KG1 (cell line): ENCODE measurements around the gene SLC30A2.

ENCODE experiments used
- DNase-seq: peaks from one replicate; lab custom pipeline; 2025; lab: John Stamatoyannopoulos, UW

The SLC30A2 gene

GRCh38 chr1:26022404-26022779 is 23.5 kb downstream of the SLC30A2 start:
- DNase-seq: no peak

DNA sequence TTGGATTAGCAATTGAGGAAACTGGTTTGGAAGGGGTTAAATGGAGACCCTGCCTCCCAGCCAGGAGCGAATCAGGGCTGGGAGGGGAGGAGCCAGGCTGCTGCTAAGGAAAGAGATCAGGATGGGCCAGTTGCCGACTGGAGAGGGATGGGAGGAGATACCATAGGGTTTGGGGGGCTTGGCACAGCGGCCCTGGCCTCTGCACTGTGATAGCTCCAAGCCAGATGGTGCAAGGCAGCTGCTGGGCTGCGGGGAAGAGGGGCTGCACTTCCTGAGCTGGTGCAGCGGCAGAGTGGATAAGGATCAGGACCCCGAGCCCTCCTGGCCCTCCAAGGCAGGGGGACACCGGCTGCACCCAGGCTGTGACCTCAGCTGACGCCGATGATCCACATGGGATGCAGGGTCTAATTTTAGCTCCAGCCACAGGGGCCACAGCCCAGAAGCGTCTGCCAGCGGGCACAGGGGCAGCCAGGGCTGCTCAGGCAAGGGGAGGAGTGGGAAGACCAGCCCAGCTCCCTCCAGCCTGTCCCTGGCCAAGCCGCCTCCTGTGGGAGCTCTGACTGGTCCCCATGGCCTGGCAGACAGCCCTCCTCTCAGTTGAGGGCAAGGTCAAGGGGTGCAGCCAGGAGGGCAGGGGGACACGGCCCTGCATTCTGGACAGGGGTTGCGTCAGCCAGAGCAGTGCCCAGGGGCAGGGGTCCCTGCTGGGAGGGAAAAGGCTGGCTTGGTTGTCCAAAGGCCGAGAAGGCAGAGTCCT is 24.1 kb downstream of the SLC30A2 start, which contains the start of gene EXTL1:
EXTL1 (plus strand) TSS at position 129 of the 757 bp plus-strand sequence. CDS start 872 bp downstream, outside the sequence.
- DNase-seq: no peak

- DNase-seq: no peak
Measured at GRCh38 chr1:26020941-26021646, 24.8 kb downstream of the SLC30A2 start.

DNA sequence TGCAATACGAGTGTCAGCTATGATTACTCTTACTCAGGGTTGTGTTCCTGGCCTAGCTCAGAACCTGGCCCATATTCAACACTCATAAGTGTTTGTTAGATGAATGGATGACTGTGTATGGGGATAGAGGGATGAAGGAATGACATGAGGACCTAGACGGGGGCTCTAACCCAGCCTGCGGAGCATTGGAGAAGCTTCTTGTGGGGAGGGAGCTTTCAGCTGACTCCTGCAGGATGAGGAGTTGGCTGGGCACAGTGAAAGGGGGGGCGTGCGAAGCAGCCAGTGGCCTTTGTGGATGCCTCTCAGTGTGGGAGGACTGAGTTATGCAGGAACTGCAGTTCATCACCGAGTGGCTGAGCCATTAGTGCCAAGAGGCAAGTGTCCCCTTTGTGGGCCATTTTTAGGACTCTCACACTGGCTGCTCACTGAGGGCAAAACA is 25.6 kb downstream of the SLC30A2 start:
- DNase-seq: no peak

GRCh38 chr1:26019641-26020315 is 26.1 kb downstream of the SLC30A2 start:
- DNase-seq: no peak

DNA sequence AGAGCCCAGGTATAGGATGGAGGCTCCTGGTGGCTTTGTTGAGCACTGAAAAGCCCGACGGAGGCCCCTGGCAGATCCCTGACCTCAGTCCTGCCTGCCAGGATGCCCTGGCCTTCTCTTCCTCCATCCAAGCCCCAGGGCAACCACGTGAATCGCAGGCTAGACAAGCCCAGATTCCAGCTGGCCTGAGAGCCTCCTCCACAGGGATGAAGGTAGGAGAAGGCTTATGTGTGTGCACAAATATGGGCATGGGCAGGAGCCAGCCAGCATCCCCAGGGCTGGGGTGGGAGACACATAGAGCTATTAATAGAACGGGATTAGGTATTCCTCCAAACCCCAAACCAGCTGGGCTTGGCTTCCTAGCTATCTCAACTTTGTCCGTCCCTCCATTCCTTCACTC is 28.3 kb downstream of the SLC30A2 start:
- DNase-seq: no peak

GRCh38 chr1:26016953-26017545 is 28.9 kb downstream of the SLC30A2 start:
- DNase-seq: no peak

GRCh38 chr1:26016258-26016952 is 29.5 kb downstream of the SLC30A2 start:
- DNase-seq: no peak

GRCh38 chr1:26015358-26015757 is 30.6 kb downstream of the SLC30A2 start:
- DNase-seq: peak; percentile 53

DNA sequence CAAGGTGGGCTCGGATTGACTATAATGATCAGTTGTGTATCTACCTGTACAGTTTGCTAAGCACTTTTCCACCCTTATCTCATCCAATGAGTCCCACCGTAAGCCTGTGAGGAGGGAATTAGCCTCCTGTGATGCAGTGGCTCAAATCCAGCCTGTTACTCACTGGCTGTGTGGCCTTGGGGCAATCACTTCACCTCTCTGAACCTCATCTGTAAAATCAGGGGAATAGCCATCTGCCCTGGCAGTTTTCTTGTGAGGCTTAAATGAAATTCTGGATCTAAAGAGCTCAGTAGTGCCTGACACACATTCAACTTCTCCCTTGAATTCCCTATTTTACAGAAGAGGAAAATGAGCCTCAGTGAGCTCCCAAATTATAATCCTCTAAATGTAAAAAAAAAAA is 31.7 kb downstream of the SLC30A2 start:
- DNase-seq: no peak

DNA sequence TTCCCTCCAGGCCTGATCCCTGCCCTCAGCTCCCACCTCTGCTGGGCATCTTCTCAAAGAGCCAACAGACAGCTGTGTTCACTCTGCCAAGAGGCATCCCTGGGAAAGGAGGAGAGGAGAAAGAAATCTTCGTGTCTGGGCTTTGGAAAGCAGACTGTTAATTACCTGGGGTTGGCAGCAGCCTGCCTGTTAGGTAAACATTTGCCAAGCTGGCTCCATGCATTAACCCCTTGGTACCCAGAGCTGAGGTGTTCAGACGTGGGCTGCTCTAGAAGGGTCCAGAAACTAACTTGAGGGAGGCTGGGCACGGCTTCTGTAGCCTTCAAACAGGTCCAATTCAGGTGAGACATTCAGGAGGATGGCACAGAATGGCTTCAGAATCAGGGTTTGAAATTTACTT is 33.1 kb downstream of the SLC30A2 start:
- DNase-seq: no peak

DNA sequence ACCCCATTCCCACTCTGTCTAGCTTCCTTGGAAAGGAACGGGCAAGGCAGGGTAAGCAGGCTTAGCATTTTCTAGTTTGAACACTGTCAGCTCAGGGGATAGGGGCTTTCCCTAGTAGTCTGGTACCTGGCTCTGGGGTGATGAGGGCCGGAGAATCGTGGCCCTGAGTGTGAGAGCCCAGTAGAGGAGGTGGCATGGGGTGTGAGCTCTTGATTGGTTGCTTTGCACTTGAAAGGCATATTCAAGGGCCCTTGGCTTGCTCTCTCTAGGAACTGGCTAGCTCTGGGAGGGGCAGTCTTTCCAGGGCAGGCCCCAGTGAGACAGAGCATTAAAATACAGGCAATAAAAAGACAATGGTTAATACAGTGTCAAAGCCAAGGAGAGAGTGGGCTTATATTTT is 35.1 kb downstream of the SLC30A2 start:
- no peak for DNase-seq

DNA sequence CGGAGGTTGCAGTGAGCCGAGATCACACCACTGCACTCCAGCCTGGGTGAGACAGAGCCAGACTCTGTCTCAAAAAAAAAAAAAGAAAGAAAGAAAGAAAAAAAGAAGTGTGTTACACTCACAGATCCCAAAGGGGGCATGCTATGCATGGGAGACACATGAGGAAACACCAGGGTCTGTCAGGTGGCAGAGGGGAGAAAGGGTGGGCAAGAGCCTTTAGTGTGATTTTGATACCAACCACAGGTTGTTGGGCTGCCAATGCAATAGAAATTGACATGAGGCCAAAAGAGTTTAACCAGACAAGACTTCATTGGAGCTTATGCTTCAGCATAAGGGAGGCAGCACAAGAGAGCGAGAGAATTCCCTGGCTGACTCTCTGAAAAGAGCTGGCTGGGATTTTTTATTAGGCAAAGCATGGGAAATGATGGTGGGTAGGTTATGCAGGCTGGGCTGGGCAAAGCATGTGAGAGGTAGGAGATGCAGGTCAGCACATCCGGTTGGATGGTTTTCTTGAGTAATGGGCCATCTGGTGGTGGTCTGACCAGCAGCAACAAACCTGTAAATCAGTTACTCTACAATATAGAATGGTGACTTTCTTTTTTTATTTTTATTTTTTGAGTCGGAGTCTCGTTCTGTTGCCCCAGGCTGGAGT is 36.0 kb downstream of the SLC30A2 start:
- no peak for DNase-seq

- DNase-seq: no peak
Measured at GRCh38 chr1:26006710-26007109, 39.2 kb downstream of the SLC30A2 start.

DNA sequence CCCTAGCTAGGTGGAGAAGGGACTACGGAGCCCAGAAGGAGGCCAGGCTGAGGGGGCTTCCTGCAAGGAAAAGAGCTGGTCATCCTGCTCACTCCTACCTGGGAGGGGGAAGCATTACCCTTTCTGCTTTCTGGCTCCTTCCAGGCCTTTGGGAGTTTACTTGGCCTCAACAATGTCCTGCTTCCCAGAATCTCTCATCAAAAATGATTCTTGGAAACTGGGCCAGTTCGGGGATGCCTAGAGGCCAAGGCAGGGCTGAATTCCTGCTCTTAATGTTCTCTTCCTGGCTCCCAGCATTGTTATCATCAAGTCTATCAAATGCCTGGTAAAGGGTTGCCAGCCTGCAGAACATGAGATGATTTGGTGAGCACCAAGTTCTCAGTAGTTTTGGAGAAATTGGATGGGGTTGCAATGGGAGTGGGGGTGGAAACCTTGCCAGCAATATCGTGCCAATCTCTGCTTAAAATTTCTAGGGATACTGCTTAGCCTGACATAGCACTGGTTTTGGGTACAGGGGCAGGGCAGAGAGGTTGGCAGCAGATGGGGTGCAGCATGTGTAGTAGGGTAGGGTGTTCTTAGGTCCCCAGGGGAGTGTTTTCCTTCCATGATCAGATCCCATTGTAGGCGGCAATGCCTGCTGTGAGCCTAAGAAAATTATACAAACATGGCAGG is 40.3 kb downstream of the SLC30A2 start:
- no peak for DNase-seq

GRCh38 chr1:26003756-26004155 is 42.2 kb downstream of the SLC30A2 start:
- DNase-seq: no peak

DNA sequence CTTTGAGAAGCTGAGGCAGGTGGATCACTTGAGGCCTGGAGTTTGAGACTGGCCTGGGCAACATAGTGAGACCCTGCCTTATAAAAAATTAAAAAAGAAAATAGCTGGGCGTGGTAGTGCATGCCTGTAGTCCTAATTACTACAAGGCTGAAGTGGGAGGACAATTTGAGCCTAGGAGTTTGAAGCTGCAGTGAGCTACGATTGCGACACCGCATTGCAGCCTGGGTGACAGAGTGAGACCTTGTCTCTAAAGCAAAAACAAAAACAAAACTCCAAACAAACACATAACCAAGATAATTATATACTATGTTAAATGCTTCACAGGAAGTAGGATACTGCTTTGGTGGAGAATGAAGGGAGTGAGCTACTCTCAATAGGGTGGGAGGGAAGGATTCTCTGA is 42.7 kb downstream of the SLC30A2 start:
- no peak for DNase-seq

- DNase-seq: no peak
Measured at GRCh38 chr1:25999041-25999800, 46.7 kb downstream of the SLC30A2 start.

GRCh38 chr1:25997828-25998761 is 47.8 kb downstream of the SLC30A2 start, which contains the start of gene PAFAH2:
Gene PAFAH2, minus strand, starts transcription at chr1:25998063. Its CDS starts 7,247 bp downstream, at chr1:25990816.
- peak; percentile 98 for DNase-seq
